HG03045 (cell line): ENCODE data around the gene PRXL2A.
"Not testable (repeated sequence)": the region's sequence is repeated elsewhere in the genome, so short reads cannot be mapped to it uniquely, and the experiment has no call there.

Experiments
- ATAC-seq: cut with Tn5 transposase; IDR thresholded peaks from one replicate; pipeline ENCODE4 v1.9.1; 2021; ENCODE audit warnings: mild to moderate bottlenecking, moderate library complexity; ENCODE audit not compliant: unreplicated experiment

PRXL2A gene

DNA sequence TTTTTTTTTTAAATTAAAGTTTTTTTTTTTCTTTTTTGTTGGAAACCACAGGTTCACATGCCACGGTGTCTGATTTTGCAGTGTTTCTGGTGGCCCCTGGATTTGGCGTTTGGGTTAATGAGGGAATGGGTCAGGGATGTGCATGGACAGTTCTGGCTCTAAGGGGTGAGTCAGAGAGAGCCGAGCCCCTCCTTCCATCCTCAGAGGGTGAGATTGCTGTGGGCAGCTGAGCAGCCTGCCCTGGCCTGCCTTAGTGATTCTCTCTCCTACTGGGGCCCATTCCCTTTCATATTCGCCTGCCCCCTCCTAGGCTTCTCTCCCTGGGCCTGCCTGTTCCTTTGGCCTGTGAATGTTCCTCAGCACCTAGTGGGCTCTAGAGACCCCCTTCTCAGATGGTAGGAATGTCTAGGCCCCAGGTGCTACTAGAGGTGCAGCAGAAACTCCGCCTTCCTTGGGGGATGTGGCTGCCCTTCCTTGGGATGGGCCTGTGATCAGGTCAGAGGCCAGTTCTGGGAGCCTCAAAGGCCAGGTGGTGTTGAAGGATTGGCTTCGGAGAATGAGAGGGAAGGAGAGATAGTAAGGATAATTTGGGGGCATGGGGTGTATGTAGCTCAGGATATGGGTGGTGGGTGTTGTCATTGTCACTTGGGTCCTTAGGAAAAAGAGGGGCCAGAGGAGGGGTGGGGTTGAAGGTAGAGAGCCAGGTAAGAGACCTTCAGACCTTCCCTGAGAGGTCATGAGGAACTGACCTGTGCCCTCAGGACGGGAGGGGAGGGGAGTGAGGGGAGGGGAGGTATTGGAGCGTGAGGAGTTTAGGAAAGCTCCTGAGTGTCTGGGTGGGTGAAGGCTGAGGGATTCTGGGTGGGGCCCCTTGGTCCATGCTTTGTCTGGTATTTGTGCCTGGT lies 65.6 kb downstream of the PRXL2A start:
- no peak for ATAC-seq

DNA sequence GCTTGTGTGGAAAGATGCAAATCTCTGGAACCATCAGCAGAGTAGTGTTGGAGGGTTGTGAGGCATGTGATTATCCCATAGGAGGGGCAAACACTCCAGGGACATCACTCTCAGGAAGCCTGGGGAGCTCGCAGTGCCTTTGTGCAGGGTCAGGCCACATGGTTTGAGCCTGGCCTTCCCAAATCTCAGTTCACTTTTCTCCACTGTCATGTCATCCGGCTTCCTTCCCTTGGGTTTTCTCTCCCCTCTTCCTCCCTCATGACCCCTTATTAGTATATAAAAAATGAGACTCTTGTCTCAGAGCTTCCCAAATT lies 66.2 kb downstream of the PRXL2A start:
- ATAC-seq: no peak

GRCh38 chr10:80474941-80475340 lies 66.6 kb downstream of the PRXL2A start:
- no peak for ATAC-seq

- not testable (repeated sequence) for ATAC-seq
Measured at GRCh38 chr10:80475641-80476040, 67.3 kb downstream of the PRXL2A start.

GRCh38 chr10:80476685-80477084 lies 68.3 kb downstream of the PRXL2A start:
- ATAC-seq: no peak

GRCh38 chr10:80477813-80478212 lies 69.5 kb downstream of the PRXL2A start:
- ATAC-seq: no peak

GRCh38 chr10:80480373-80480772 lies 72.0 kb downstream of the PRXL2A start:
- not testable (repeated sequence) for ATAC-seq

DNA sequence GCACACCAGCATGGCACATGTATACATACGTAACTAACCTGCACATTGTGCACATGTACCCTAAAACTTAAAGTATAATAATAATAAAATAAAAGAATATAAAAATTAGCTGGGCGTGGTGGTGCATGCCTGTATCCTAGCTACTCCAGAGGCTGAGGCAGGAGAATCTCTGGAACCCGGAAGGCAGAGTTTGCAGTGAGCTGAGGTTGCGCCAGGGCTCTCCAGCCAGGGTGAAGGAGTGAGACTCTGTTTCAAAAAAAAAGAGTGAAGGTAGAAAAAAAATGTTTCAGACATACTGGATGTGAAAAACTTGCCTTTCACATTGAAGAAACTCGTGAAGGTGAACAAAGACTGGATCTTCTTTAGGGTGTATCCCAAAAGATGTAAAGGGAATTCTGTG lies 72.5 kb downstream of the PRXL2A start:
- ATAC-seq: no peak

GRCh38 chr10:80484243-80484642 lies 75.9 kb downstream of the PRXL2A start:
- ATAC-seq: no peak

- no peak for ATAC-seq
Measured at GRCh38 chr10:80484676-80485075, 76.3 kb downstream of the PRXL2A start.

- ATAC-seq: no peak
Measured at GRCh38 chr10:80485076-80485945, 77.0 kb downstream of the PRXL2A start.

DNA sequence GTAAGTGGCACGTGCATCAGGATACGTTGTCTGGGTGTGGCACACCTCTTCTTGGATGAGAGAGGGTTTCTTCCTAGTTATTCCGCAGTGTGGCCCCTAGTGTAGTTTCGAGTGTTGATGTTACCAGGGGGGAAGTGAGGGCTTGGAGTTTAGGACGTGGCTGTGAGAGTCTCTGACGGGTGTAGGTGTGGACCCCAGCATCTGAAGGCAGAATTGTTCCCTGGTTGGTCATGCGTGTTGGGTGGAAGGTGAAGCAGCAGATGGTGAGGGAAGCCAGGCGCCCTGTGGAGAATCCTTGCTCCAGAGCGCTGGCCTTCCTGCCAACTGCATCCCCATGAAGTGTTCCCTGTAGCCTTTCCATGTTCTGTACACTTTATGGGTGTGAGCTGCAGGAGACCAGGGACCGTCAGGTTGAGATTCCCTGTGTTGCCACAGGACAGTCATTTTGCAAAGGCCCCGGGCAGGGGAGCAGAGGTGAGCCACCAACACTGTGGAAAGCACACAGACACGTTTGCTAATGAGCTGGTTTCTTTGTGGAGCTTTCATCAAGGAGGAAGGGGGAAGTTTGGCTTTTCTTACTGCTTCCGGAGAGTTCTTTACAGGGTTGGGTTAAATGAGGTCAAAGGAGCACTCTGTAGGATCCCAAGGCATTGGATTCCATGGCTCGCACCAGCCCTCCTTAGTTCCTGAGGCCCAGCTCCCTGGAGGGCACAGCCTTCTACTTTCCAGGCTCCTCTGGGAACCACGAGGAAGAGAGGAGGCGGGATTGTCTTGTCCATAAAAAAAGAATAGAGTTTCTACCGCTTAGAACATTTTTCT lies 77.8 kb downstream of the PRXL2A start:
- ATAC-seq: no peak
